Activated CD4-positive, alpha-beta T cell treated with anti-CD3 and anti-CD28 coated beads, Interleukin-2, amount 50 U/mL, for 48 hours (primary cell): ENCODE measurements around the gene RNF123.

ENCODE experiments used
- DNase-seq, 2 experiments: peaks; one replicate each; pipeline ENCODE4 v3.0.0-alpha.2; 2020

RNF123 gene

GRCh38 chr3:49659756-49660155 lies 29.6 kb upstream of the RNF123 start:
- DNase-seq, result no peak

GRCh38 chr3:49661281-49661680 lies 28.1 kb upstream of the RNF123 start:
- no peak for DNase-seq

- DNase-seq, result no peak
Observed at GRCh38 chr3:49662021-49662420, 27.3 kb upstream of the RNF123 start.

- no peak for DNase-seq
Observed at GRCh38 chr3:49662720-49663413, 26.5 kb upstream of the RNF123 start.

GRCh38 chr3:49663831-49664230 lies 25.5 kb upstream of the RNF123 start:
- DNase-seq, result no peak

- no peak for DNase-seq
Observed at GRCh38 chr3:49664300-49664699, 25.1 kb upstream of the RNF123 start.

GRCh38 chr3:49665822-49666519 lies 23.4 kb upstream of the RNF123 start:
- DNase-seq, result no peak

- no peak for DNase-seq
Observed at GRCh38 chr3:49666592-49666991, 22.8 kb upstream of the RNF123 start.

GRCh38 chr3:49667701-49668413 lies 21.5 kb upstream of the RNF123 start:
- DNase-seq, result no peak

GRCh38 chr3:49668414-49668797 lies 21.0 kb upstream of the RNF123 start:
- no peak for DNase-seq

GRCh38 chr3:49668861-49669260 lies 20.5 kb upstream of the RNF123 start:
- DNase-seq, result no peak

- DNase-seq, result no peak
Observed at GRCh38 chr3:49669352-49669751, 20.0 kb upstream of the RNF123 start.

GRCh38 chr3:49670940-49671290 lies 18.4 kb upstream of the RNF123 start:
- DNase-seq, result no peak

GRCh38 chr3:49671291-49672288 lies 17.8 kb upstream of the RNF123 start:
- peak; percentile 78 to 83 for DNase-seq

- DNase-seq, result peak in 1 of 2 experiments; percentile 50
Observed at GRCh38 chr3:49673121-49673714, 16.1 kb upstream of the RNF123 start.

- DNase-seq, result peak; percentile 99
Observed at GRCh38 chr3:49673715-49674496, 15.5 kb upstream of the RNF123 start, which contains the start of gene APEH. APEH (plus strand) TSS chr3:49674351; CDS start chr3:49674402, 51 bp downstream.

- DNase-seq, result peak; percentile 32 to 46
Observed at GRCh38 chr3:49674497-49674983, 14.8 kb upstream of the RNF123 start.

- DNase-seq, result no peak
Observed at GRCh38 chr3:49675912-49676311, 13.4 kb upstream of the RNF123 start.

GRCh38 chr3:49680493-49681231 lies 8.7 kb upstream of the RNF123 start:
- DNase-seq, result no peak

- DNase-seq, result no peak
Observed at GRCh38 chr3:49681232-49681522, 8.2 kb upstream of the RNF123 start.

GRCh38 chr3:49681543-49681942 lies 7.8 kb upstream of the RNF123 start:
- DNase-seq, result no peak
